Activated effector memory CD4-positive, alpha-beta T cell treated with Interleukin-2 at 50 U/mL for 16 hours (primary cell): ENCODE data around the gene LPIN3.

Experiments used
- DNase-seq: peaks from one replicate; pipeline ENCODE4 v3.0.0-alpha.2; 2020

Gene LPIN3

DNA sequence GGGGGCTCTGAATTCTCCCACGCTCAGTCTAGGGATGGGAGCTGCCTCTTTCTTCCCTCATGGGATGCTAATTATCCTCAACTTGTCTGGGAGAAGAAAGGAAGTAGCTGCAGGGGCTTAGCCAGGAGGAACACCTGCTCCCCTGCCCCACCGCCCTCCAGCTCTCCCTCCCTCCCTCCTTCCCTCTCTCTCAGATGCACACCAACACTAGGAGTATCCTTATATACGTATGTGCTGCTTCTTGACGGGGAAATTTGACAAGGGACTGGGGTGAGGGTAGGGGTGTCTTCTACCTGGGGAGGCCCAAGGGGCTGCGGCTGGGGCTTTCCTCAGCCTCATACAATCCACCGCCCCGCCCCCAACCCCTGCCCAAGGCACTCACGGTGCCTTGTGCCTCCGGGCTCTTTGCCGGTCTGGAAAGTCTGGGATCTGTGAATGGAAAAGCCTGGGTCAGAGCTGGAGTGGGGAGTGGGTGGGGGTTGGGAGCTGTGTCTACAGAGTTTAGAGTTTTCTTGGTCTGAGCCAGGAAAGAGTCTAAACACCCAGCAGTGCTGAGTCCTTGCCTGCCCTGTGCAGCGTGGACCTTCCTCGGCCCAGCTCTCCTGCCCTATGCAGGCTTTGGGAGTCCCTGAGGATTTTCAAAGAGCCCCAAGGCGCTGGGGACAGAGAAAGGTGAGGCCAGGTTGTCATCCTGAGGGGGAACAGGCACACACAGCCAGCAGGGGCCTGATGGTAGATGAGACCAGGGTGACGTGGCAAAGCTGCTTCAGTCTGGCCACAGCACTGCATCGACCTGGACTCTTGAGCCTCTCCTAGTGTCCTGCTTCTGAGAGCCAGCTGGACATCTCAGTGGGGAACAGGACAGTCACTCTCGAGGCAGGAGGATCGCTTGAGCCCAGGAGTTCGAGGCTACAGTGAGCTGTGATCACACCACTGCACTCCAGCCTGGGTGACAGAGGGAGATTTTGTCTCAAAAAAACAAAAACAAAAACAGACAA is 55.3 kb downstream of the LPIN3 start:
- DNase-seq, result no peak

DNA sequence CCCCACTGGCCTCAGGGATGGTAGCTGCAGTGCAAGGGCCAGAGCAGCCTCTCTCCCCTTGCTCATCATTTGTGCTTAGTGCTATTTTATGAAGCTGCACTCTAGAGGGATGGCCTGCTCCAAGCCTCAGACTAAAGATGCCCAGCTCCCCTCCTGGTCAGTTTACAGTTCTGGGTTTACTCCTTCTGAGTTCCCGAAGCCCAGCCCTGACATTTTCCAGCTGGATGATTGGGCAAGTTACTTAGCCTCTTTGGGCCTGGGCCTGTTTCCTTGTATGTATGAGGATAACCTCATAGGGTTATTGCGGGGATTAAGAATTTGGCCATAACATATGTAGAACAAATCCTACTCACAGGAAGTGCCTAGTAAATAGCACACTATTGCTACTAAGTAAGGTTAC is 57.8 kb downstream of the LPIN3 start:
- no peak for DNase-seq

DNA sequence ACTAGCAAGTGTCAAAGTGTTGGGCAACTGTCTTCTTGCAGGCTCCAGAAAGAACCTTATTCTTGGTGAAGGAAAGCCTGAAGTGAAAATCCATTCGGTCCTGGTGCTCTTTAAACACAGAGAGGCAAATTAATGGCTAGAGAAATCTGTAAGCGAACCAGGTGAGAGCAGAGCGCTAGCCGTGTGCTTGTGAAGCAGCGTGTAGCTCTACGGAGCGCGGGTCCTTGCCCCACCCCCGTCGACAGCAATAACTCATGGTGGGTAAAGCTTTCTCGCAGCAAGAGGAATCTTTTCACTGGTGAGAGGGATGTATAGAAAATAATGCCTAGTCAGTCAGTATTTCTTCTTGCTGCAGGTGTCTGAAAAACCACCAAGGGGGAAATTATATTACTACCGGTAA is 63.0 kb downstream of the LPIN3 start:
- no peak for DNase-seq

DNA sequence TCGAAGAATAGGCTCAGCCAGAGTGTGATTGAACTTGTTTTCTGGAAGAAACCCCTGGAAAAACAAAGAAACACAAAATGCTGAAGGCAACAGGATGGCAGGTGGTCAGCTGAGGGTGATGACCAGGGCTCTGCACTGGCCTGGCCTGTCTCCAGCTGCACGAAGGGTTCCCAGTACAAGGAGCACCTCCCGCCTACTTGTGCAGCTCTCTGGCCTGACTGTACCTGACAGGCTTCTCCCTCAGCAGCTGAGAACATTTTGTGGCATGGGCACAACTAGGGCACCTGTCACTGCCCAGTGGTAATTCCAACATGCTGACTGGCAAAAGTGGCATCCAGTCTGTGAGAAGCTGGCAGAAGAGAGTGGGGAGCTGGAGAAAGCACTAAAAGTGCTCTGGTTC is 64.8 kb downstream of the LPIN3 start:
- DNase-seq, result no peak

DNA sequence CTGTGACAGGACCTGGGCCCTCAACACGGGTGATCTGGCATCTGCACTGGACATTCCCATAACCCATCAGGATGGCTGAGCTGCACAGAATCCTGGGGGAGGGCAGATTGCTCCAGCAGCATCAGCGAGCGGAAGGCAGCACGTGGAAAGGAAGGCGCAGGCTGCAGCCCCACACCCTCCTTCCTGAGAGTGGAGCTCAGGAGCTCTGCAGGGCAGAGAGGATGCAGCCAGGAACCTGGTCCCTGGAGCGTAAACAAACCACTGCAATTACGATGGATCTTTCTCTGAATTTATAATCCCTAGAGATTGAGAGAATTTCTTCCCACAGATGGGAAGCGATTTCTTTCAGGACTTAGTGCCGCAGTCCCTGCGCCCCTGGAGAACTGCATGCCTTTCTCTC is 65.7 kb downstream of the LPIN3 start:
- no peak for DNase-seq

DNA sequence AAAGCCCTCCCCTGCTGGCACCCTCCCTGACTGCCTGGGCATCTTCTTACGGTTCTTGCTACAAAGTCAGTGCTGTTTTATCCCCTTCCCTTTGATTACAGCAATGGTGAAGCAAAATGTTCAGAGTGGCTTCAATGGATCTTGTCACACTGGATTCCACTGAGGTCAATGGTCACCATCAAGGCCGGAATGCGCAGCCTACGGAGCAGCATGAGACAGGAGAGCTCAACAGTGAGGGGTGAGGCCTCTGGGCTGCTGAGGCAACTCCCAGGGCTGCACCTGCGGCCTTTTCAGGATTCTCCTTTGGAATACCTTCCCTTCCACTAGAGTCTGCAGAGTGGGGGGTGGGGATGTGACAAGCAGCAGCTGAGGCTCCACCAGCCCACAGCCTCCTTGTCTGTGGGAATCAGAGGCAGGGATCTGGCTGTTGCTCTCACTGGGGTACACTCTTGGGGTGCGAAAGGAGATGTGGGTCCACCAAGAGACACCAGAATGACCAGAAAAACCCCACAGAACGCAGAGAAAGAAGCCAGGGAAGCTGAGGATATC is 66.3 kb downstream of the LPIN3 start:
- no peak for DNase-seq

DNA sequence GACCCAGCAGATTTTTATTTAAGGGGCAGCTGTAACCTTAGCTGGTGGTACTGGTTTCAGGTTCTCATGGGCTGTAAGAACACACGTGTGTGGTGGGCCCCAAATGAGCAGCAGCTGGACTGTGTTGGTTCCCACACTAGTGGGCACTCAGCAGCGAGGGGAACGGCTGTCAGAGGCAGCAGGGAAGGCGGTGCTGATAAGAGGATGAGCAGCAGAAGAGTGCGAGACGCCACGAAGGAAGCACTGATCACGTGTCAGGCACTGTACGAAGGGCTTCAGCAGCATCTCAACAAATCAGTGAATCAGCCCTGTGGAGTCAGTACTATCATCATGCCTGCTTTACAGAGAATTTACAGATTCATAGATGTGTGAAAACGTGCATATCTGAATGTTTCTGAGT is 67.0 kb downstream of the LPIN3 start:
- no peak for DNase-seq

DNA sequence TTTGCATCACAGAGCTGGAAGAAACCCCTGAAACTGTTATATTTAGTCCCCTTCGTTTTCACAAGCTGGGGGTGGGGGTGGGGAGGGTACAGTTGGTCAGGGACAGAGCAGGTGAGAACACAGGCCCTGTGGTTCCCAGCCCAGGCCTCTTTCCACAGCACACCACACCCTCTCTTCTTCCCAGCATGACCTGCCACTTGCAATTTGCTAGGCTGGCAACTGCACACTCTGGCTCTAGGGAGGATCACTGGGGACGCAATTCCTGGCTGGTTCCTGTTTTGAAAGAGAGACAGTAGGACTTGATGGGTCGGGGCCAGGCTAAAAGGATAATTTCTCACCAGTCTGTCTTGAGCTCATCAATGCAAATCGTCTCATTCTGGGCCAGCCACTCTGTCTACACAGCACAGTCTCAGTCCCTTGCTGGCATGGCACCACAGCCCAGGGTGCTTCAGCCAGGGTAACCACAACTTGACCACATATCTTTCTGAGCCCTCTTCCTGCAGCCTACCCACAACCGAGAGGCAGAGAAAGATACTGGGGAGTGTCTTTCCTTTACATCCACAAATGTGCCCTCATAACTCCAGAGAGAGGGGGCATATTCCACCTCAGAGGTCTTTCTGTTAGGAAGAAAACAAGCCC is 67.7 kb downstream of the LPIN3 start:
- no peak for DNase-seq

DNA sequence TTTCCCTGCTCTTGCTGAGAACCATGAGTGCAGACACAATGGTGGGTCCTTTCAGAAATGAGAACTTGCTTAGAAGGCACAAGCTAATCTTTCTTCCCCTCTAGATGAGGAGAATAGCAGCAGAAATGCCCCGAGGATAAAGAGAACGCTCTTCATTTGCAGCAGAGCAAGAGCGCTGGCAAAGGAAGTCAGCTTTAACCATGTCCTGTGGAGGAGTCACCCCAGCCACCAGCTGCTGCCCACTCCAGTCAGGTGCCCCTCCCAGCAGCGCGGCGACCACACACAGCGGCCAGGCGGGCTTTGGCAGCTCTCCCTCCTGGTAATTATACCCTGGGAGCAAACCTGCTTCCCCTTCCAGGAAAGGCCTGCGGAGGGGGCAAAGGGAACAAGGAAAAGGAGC is 68.4 kb downstream of the LPIN3 start:
- DNase-seq, result no peak
